ENCODE results near the gene PTCD3. TPM values are rescaled to one million over a fixed set of nuclear protein-coding genes. Genes with fewer than 3 reads are reported as not detected.

Gene PTCD3
- 163 and 283 TPM in 2 replicates for total RNA-seq (2014; rRNA removed; shearing (Covaris generic))

DNA sequence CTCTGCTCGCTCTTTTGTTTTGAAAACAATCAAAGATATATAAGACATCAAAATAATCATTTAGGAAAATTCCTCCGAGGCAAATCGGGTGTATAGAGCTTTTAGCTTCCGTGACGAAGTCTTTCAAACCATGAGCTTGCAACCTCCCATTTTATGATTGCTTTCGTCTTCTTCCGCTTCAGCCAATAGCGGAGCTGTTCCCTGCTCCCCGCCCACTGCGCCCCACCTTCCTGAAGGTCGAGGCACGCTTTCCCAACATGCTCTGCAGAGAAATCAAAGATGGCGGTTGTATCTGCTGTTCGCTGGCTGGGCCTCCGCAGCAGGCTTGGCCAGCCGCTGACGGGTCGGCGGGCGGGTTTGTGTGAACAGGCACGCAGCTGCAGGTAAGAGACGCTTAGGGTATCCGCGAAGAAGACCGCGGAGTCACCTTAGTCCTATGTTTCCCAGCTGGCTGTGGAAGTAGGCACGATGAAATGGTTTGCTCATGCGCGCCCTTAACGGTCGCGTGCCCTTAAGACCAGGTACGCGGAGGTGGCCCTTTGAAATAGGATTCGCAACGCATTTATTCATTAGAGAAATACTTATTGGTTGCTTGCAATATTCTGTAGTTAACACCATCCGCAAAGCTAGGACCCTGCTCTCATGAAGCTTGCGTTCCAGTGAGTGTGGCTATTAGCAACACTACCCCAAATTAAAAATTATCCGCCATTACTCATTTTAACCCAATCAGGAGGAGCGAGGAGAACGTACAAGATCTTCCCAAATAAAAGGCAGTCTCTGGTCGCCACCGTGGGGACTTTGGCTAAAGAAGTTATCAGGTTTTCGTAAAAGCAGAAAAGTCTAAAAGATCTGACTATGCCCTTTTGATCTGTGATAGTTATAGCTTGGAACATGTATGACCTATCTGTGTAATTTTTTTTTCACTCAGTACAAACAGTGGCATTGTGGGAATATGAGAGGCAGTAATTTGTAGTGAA, at the start of gene PTCD3:
TSS of gene PTCD3 (plus strand) at position 267 of the 977 bp plus-strand sequence. CDS start at position 280, 13 bp downstream.
- Histone ChIP-seq H3K4me3 (ENCODE audit: insufficient read depth, low read depth, low read length) (peak within 1 kb of the TSS; percentile 87), H3K27me3 (ENCODE audit: control insufficient read depth, insufficient read depth, low read length) (no peaks in the 10 kb centered on the region), H3K36me3 (replicated peaks; ENCODE audit: control insufficient read depth, insufficient read depth, low read length) (peaks cover 28% of the 10 kb centered on the region)
- peak; percentile 90 for DNase-seq

- Histone ChIP-seq H3K4me3 (ENCODE audit: insufficient read depth, low read depth, low read length) (no peak overlapping the region), H3K36me3 (replicated peaks; ENCODE audit: control insufficient read depth, insufficient read depth, low read length) (peaks cover 19% of the 10 kb centered on the region), H3K27me3 (ENCODE audit: control insufficient read depth, insufficient read depth, low read length) (no peaks in the 10 kb centered on the region)
- no peak for DNase-seq
These were observed 49.3 kb upstream of the PTCD3 start for GRCh38 chr2:86056590-86057331.

DNA sequence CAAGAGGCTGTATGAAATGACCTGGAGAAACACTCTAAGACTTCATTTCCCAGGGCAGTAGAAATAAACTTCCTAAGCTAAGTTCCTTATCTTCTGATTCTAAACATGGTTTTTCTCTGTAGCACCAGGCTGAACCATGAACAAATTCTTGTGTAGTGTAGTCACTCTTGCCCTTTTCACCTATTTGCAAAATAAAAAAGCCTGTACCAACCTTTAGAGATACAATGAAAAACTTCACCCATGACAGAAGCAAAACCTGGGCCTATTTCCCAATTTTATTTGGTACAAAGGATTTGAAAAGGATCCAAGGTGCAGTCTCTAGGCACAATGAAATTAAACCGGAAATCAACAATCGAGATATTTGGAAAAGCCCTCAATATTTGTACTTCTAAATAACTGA, 44.0 kb upstream of the PTCD3 start:
- DNase-seq, result no peak
- H3K36me3 ChIP-seq (replicated peaks; ENCODE audit: control insufficient read depth, insufficient read depth, low read length), result peaks cover 23% of the 10 kb centered on the region

GRCh38 chr2:86064006-86064405, 42.0 kb upstream of the PTCD3 start:
- no peaks in the 10 kb centered on the region for H3K27me3 ChIP-seq (ENCODE audit: control insufficient read depth, insufficient read depth, low read length)
- H3K4me3 ChIP-seq (ENCODE audit: insufficient read depth, low read depth, low read length), result no peak overlapping the region
- peaks cover 27% of the 10 kb centered on the region for H3K36me3 ChIP-seq (replicated peaks; ENCODE audit: control insufficient read depth, insufficient read depth, low read length)
- no peak for DNase-seq

More for the DNA sequence above, 44.0 kb upstream of the PTCD3 start:
- Histone ChIP-seq H3K4me3 (ENCODE audit: insufficient read depth, low read depth, low read length) (no peak overlapping the region), H3K27me3 (ENCODE audit: control insufficient read depth, insufficient read depth, low read length) (no peaks in the 10 kb centered on the region)

DNA sequence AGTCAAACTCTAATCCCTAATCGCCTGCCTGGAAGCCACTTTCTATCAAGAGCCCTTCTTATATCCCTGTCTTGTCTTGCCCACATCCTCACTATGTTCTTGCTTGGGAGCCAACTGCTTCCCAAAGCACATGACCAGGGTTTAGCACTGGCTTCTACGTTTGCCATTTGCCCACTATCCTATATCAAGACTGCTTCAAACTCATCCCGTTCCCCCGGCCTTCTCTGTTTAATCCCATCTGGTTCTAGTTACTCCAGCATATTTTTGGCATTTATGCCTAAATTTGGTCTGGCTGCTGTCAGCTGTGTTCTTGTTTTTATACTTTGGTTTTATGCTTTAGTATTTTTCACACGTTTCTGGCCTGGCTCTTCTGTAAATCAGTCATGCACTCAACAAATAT, 40.5 kb upstream of the PTCD3 start:
- DNase-seq, result no peak
- Histone ChIP-seq H3K36me3 (replicated peaks; ENCODE audit: control insufficient read depth, insufficient read depth, low read length) (peaks cover 35% of the 10 kb centered on the region), H3K27me3 (ENCODE audit: control insufficient read depth, insufficient read depth, low read length) (no peaks in the 10 kb centered on the region), H3K4me3 (ENCODE audit: insufficient read depth, low read depth, low read length) (no peak overlapping the region)

DNA sequence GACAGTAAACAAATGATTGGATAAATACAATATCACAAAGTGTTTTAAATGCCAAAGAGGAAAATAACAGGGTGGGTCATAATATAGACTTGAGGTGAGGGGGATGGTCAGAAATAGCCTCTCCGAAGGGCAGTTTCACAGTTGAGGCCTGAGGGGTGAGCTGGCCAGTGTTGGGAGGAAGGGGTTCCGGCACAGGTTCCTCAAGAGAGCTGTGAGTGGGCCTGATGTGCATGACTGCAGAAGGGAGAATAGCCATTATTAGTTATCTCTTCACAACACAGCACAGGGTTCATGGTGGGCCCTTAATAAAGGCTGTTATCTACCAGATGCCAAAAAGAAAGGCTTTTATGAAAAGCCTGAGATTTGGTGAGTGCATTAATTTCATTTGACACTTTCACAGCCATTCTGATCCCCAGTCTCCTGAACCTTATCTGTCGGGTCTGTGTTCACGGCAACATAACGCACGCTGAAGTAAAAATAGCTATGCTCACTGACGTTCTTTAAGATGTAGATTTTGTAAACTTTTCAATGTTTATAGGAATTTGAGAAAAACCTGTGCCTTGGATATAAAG, 39.9 kb upstream of the PTCD3 start:
- H3K27me3 ChIP-seq (ENCODE audit: control insufficient read depth, insufficient read depth, low read length), result no peaks in the 10 kb centered on the region
- no peak for DNase-seq
- H3K36me3 ChIP-seq (replicated peaks; ENCODE audit: control insufficient read depth, insufficient read depth, low read length), result peaks cover 34% of the 10 kb centered on the region

GRCh38 chr2:86066915-86067314, 39.1 kb upstream of the PTCD3 start:
- DNase-seq, result no peak
- Histone ChIP-seq H3K36me3 (replicated peaks; ENCODE audit: control insufficient read depth, insufficient read depth, low read length) (peaks cover 35% of the 10 kb centered on the region), H3K4me3 (ENCODE audit: insufficient read depth, low read depth, low read length) (no peak overlapping the region), H3K27me3 (ENCODE audit: control insufficient read depth, insufficient read depth, low read length) (no peaks in the 10 kb centered on the region)

More for the DNA sequence above, 39.9 kb upstream of the PTCD3 start:
- no peak overlapping the region for H3K4me3 ChIP-seq (ENCODE audit: insufficient read depth, low read depth, low read length)

DNA sequence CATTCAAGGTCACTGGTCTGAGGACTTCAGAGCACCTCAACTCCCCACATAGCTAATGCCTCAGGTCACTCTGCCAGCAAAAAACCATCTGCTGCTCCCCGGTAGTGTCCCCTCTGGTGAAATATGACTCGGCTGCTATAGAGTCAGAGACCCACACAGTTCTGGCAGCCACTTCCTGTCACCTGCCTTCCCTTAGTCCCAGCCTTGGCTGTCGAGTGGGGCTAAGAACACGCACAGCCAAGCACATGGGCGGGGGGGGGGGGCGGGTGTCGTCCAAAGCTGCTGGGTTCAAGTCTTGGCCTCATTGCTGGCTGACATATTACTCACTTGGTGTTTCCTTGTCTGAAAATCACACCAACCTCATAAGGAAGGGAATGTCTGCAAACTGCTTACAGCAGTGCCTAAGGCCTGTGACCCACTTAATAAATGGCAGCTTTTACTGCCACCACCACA, 37.9 kb upstream of the PTCD3 start:
- H3K36me3 ChIP-seq (replicated peaks; ENCODE audit: control insufficient read depth, insufficient read depth, low read length), result peaks cover 40% of the 10 kb centered on the region
- no peaks in the 10 kb centered on the region for H3K27me3 ChIP-seq (ENCODE audit: control insufficient read depth, insufficient read depth, low read length)
- H3K4me3 ChIP-seq (ENCODE audit: insufficient read depth, low read depth, low read length), result no peak overlapping the region
- no peak for DNase-seq

- Histone ChIP-seq H3K4me3 (ENCODE audit: insufficient read depth, low read depth, low read length) (no peak overlapping the region), H3K36me3 (replicated peaks; ENCODE audit: control insufficient read depth, insufficient read depth, low read length) (peaks cover 43% of the 10 kb centered on the region), H3K27me3 (ENCODE audit: control insufficient read depth, insufficient read depth, low read length) (no peaks in the 10 kb centered on the region)
- no peak for DNase-seq
These were observed 37.4 kb upstream of the PTCD3 start for GRCh38 chr2:86068648-86069047.

DNA sequence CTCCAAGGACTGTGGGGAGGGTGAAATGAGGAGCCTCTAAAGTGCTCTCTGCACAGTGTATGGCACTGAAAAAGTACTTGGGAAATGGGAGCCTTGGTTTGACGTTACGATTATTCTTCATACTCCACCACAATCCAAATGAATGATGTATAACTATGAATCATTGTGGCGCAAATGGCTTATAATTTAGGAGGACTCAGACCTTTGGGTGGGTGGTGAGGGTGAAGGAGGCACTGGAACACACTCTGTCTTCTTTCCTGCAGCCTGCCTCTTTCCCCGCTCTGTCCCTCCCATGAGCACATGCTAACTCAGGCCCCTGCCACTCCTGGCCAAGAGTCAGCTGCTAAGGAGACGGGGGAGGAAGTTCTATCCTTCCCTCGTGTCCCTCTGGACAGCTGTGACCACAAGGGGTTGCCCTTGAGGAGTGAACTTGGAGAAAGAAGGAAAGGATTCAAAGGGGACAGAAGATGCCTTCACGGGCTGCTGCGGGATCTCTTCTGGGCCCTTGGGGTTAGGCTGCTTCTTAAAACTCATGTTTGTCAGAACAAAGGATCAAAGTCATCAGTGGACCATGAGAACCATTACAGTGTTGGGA, 36.8 kb upstream of the PTCD3 start:
- no peaks in the 10 kb centered on the region for H3K27me3 ChIP-seq (ENCODE audit: control insufficient read depth, insufficient read depth, low read length)
- no peak for DNase-seq
- no peak overlapping the region for H3K4me3 ChIP-seq (ENCODE audit: insufficient read depth, low read depth, low read length)
- peaks cover 46% of the 10 kb centered on the region for H3K36me3 ChIP-seq (replicated peaks; ENCODE audit: control insufficient read depth, insufficient read depth, low read length)

DNA sequence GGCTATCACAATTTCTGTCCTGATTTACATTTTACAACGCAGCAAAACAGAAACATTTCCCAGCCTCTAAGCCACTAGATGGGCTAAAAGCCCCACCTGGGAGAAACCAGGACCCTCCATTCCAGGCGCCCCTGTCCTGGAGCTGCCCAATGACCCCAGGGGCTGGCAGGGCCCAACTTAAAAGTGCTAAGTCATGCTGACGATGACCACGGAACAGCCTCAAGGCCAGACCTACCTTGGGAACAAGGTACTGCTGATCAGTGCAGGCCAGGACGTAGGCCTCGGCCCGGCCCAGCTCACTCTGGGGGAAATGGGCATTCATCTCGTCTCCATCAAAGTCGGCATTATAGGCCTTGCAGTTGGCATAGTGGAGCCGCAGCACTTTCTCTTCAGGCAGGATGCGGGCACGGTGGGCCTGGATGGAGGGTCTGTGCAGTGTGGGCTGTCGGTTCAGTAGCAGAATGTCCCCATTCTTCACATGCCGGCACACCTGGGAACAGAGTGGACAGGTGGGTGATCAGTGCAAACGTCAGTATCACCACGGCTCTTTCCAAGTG, 36.2 kb upstream of the PTCD3 start:
- Histone ChIP-seq H3K27me3 (ENCODE audit: control insufficient read depth, insufficient read depth, low read length) (no peaks in the 10 kb centered on the region), H3K4me3 (ENCODE audit: insufficient read depth, low read depth, low read length) (no peak overlapping the region), H3K36me3 (replicated peaks; ENCODE audit: control insufficient read depth, insufficient read depth, low read length) (peaks cover 48% of the 10 kb centered on the region)
- DNase-seq, result no peak

DNA sequence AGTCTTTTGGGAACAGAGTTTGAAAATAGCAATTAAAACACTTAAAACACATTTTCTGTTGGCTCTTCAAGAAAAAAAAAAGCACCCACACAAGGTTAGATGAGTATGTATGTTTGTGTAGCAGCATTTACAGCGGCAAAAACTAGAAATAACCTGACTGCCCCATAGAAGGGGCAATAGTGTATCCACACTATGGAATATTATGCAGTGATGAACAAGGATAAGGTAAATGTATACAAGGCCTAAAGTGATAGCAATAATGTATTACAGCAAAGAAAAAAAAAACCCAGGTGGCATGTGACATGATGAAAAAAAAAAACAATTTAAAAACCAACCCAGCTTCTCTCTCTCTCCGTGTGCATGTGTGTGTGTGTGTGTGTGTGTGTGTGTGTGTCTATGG, 35.2 kb upstream of the PTCD3 start:
- no peak for DNase-seq
- no peaks in the 10 kb centered on the region for H3K27me3 ChIP-seq (ENCODE audit: control insufficient read depth, insufficient read depth, low read length)
- H3K36me3 ChIP-seq (replicated peaks; ENCODE audit: control insufficient read depth, insufficient read depth, low read length), result peaks cover 46% of the 10 kb centered on the region
- no peak overlapping the region for H3K4me3 ChIP-seq (ENCODE audit: insufficient read depth, low read depth, low read length)

- Histone ChIP-seq H3K36me3 (replicated peaks; ENCODE audit: control insufficient read depth, insufficient read depth, low read length) (peaks cover 56% of the 10 kb centered on the region), H3K4me3 (ENCODE audit: insufficient read depth, low read depth, low read length) (no peak overlapping the region), H3K27me3 (ENCODE audit: control insufficient read depth, insufficient read depth, low read length) (no peaks in the 10 kb centered on the region)
- DNase-seq, result no peak
These were observed 33.7 kb upstream of the PTCD3 start for GRCh38 chr2:86072271-86072858.

- H3K27me3 ChIP-seq (ENCODE audit: control insufficient read depth, insufficient read depth, low read length), result no peaks in the 10 kb centered on the region
- no peak for DNase-seq
- H3K4me3 ChIP-seq (ENCODE audit: insufficient read depth, low read depth, low read length), result no peak overlapping the region
- H3K36me3 ChIP-seq (replicated peaks; ENCODE audit: control insufficient read depth, insufficient read depth, low read length), result peaks cover 58% of the 10 kb centered on the region
These were observed 32.8 kb upstream of the PTCD3 start for GRCh38 chr2:86073225-86073624.
